A549 treated with CpdA at 1 μM for 4 hours (cell line): ENCODE data around the gene POLR3K. TPM values are rescaled to one million over a fixed set of nuclear protein-coding genes. Genes with fewer than 3 reads are reported as not detected.

ENCODE experiments used
- total RNA-seq: library from RNA; stranded (reverse); fragments of 200-300 nt; extraction: Qiagen RNA extraction; gene quantifications from 5 replicates; pipeline ENCODE4 v1.2.3, GENCODE V29; 2022; ENCODE audit warnings: low read depth

The POLR3K gene
- 37.5 to 43.1 TPM (median 41.6 TPM) in 5 replicates for total RNA-seq

GRCh38 chr16:53346-54236 is at the start of gene POLR3K, which contains the start of gene SNRNP25:
TSS of gene POLR3K (minus strand) at chr16:53608. CDS start at chr16:53586, 22 bp downstream.
TSS of gene SNRNP25 (plus strand) at chr16:53828. CDS start at chr16:54017, 189 bp downstream.

DNA sequence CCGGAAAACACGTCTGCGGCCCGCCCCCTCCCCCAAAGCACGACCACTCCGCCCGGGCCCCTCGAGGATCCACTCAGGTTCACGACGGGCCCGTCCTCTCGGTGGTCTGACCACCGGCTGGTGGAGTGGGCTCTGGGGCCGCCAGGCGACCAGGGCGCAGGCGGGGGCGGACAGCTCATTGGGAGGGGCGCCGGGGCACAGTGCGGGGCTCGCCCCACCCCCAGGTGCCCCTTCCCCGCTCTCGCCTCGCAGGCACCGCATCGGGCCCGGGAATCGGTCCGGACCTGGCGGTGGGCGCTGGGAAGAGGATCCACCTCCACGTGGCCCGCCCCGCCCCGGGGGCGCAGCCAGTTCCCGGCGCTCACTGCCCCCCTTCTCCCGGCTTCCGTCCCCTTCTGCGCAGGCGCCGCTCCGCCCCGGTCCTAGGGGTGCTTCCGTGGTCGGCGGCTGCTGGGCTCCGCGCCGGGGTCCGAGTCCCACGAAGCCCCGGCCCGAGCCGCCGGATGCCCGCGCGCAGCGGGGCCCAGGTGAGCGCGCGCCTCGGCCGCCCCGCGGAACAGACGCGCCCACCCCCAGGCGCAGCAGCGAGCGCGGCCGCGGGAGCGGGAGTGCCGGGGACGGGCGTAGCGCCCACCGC is 24.5 kb upstream of the POLR3K start, which contains the start of gene MPG:
Gene MPG, plus strand, starts transcription at position 419 of the 637 bp plus-strand sequence. Its CDS starts 85 bp downstream, at position 504.

DNA sequence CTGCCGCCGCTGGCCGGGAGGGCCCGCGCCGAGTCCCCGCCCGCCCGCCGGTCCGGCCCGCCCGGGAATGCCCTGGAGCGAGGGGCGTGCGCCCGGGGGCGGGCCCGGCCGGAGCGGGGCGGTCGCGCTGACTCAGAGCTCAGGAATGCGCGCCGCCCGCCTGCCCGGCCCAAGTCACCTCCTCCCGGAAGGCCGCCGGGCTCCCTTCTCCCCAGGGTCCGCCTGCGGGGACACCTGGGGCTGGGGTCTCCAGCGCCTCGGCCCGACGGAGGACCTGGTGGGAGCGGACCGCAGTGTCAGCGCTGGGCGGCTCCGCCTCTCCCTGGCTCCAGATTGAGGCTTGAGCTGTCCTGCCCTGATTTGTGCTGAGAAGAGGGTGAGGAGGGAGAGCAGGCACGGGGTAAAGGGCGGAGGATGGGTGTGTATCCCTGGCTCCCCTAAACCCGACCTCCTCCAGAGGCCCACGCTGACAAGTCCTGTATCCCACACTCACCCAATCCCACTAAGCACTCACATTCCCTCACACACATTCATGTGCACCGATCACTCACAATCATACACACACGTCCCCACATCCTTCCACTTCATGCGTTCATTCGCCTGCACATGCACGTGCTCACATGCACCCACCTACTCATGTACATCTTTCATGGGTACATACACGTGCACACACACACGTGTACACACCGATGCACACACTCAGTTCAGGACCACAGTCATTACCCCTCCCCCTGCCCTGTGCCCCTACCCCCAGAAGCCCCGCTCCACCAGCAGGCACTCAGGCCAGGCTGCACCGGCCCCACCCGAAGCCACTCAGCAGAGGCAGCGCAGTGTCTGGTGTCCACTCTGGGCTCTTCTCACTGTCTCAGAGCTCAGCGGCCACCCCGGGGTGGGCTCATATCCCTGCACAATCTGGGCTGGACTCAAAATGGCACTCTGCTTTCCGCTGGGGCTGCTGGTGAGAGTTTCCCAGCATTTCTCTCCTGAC is 19.4 kb upstream of the POLR3K start, which contains the start of gene RHBDF1:
Gene RHBDF1, minus strand, starts transcription at position 71 of the 988 bp plus-strand sequence. CDS start 7,616 bp downstream, outside the sequence.

Other genes with a start within 250 kb of the POLR3K start
- gene SNRNP25, start 220 bp upstream of the POLR3K start, total RNA-seq = 59.6 to 78.0 TPM (median 75.6 TPM) in 5 replicates
- 19.8 to 32.1 TPM (median 28.4 TPM) in 5 replicates for gene RHBDF1, start 19.0 kb upstream of the POLR3K start, total RNA-seq
- gene MPG, start 24.6 kb upstream of the POLR3K start, total RNA-seq = 54.2 to 80.9 TPM (median 71.8 TPM) in 5 replicates
- 23.1 to 31.0 TPM (median 30.2 TPM) in 5 replicates for gene NPRL3, start 85.1 kb upstream of the POLR3K start, total RNA-seq
- gene HBZ, start 99.0 kb upstream of the POLR3K start, total RNA-seq = 0.13 TPM in 1 of 5 replicates, not detected in the others
- gene HBM, start 112.4 kb upstream of the POLR3K start, total RNA-seq = not detected in 5 replicates
- 0.27 to 0.53 TPM (median 0.40 TPM) in 3 of 5 replicates, not detected in the others for gene HBA2, start 119.3 kb upstream of the POLR3K start, total RNA-seq
- gene HBA1, start 123.1 kb upstream of the POLR3K start, total RNA-seq = 0.91 to 1.6 TPM (median 1.3 TPM) in 5 replicates
- gene HBQ1, start 126.9 kb upstream of the POLR3K start, total RNA-seq = 4.6 to 8.4 TPM (median 7.2 TPM) in 5 replicates
- 46.2 to 59.0 TPM (median 55.7 TPM) in 5 replicates for gene LUC7L, start 175.8 kb upstream of the POLR3K start, total RNA-seq
- 43.8 to 50.6 TPM (median 45.5 TPM) in 5 replicates for gene FAM234A, start 181.2 kb upstream of the POLR3K start, total RNA-seq
- gene RGS11, start 222.3 kb upstream of the POLR3K start, total RNA-seq = 3.7 to 5.5 TPM (median 4.1 TPM) in 5 replicates
- gene ARHGDIG, start 227.0 kb upstream of the POLR3K start, total RNA-seq = 1.8 to 3.8 TPM (median 2.5 TPM) in 5 replicates
- 0.23 to 0.89 TPM (median 0.57 TPM) in 4 of 5 replicates, not detected in the other for gene PDIA2, start 229.6 kb upstream of the POLR3K start, total RNA-seq